Panc1 (cell line): ENCODE data around the gene WWTR1. TPM values are rescaled to one million over a fixed set of nuclear protein-coding genes. Genes with fewer than 3 reads are reported as not detected.

Experiments
- ATAC-seq: fragments of 200-7000 bp; cut with Tn5 transposase; 2 replicates; pipeline ENCODE4 v1.9.1; 2020; ENCODE audit warnings: mild to moderate bottlenecking, moderate library complexity
- BruUV-seq: library from RNA; stranded (reverse); fragments of 400-500 nt; replicated peaks from 2 replicates; lab custom pipeline; 2021; lab: Mats Ljungman, UMichigan
- CTCF ChIA-PET: fragments of 300-600 bp; sonication (Branson Sonifier 250); formaldehyde crosslinking; loops from one replicate; lab custom pipeline; 2022; ENCODE audit warnings: antibody characterized with exemption; lab: Charles Lee
- POLR2A ChIA-PET: fragments of 300-600 bp; sonication (Branson Sonifier 250); formaldehyde crosslinking; loops from one replicate; lab custom pipeline; 2022; ENCODE audit warnings: antibody characterized with exemption; lab: Charles Lee
- DNase-seq: peaks from one replicate; pipeline ENCODE4 v3.0.0-alpha.2; 2010; ENCODE audit warnings: low read depth, low spot score
- H3K27ac ChIP-seq: 2 replicates; pipeline ENCODE4 v1.5.1; 2011; ENCODE audit warnings: mild to moderate bottlenecking, low read length, inconsistent platforms
- H3K27me3 ChIP-seq: fragments of 200-500 bp; sonication (Bioruptor generic); 2 replicates; pipeline ENCODE4 v1.6.0; 2014; ENCODE audit warnings: low read length, inconsistent platforms; ENCODE audit not compliant: control insufficient read depth, insufficient read depth
- H3K36me3 ChIP-seq: fragments of 200-500 bp; sonication (Bioruptor generic); 2 replicates; pipeline ENCODE4 v1.5.1; 2014; ENCODE audit warnings: inconsistent platforms, mild to moderate bottlenecking, low read length, moderate library complexity; ENCODE audit not compliant: control insufficient read depth, insufficient read depth
- H3K4me1 ChIP-seq: 2 replicates; pipeline ENCODE4 v1.5.1; 2011; ENCODE audit warnings: inconsistent platforms, mild to moderate bottlenecking, low read length, moderate library complexity; ENCODE audit not compliant: control insufficient read depth, insufficient read depth
- H3K4me3 ChIP-seq, 2 experiments: 2 replicates each; pipeline ENCODE4 v1.5.1; 2011 to 2012; ENCODE audit warnings: low read depth in 2 of 2, low read length in 2 of 2, mild to moderate bottlenecking in 2 of 2, inconsistent platforms in 1 of 2, moderate library complexity in 1 of 2
- H3K9me3 ChIP-seq: fragments of 200-500 bp; sonication (Bioruptor generic); 2 replicates; pipeline ENCODE4 v1.5.1; 2014; ENCODE audit warnings: low read depth, mild to moderate bottlenecking, inconsistent platforms, low read length, moderate library complexity; ENCODE audit not compliant: control insufficient read depth, insufficient read depth
- POLR2AphosphoS5 ChIP-seq: IDR thresholded peaks from 2 replicates; pipeline ENCODE4 v1.6.1; 2012; ENCODE audit warnings: mild to moderate bottlenecking, low read depth, low read length, moderate library complexity
- SIN3A ChIP-seq: IDR thresholded peaks from 2 replicates; pipeline ENCODE4 v1.6.1; 2012; ENCODE audit warnings: low read depth, mild to moderate bottlenecking, low read length, moderate library complexity, borderline replicate concordance; ENCODE audit not compliant: insufficient read depth
- TCF7L2 ChIP-seq: IDR thresholded peaks from 2 replicates; pipeline ENCODE4 v1.6.1; 2011; ENCODE audit warnings: mild to moderate bottlenecking, low read depth, low read length, inconsistent platforms
- in situ Hi-C: cut with HindIII; loops from 2 replicates; pipeline ENCODE4 v1.10.0; 2016; ENCODE audit warnings: low sequenced_read_pairs, low pct_unique_long_range_greater_than_20kb
- intact Hi-C: fragments of 100-400 bp; cut with micrococcal nuclease; formaldehyde crosslinking; loops from one replicate; pipeline ENCODE4 v1.10.0; 2022; ENCODE audit not compliant: unreplicated experiment
- total RNA-seq: library from RNA; stranded (reverse); gene quantifications from one replicate; pipeline ENCODE4 v1.2.1, GENCODE V29; 2021; ENCODE audit not compliant: unreplicated experiment
- TF ChIP-seq, protein P1 (sequence below), 2 experiments: IDR thresholded peaks; 2 replicates each; pipeline ENCODE4 v1.6.1; 2011 to 2012; ENCODE audit warnings: low read depth in 2 of 2, control low read depth in 1 of 2, low read length in 1 of 2, mild to moderate bottlenecking in 1 of 2, moderate library complexity in 1 of 2; ENCODE audit not compliant: insufficient read depth in 1 of 2
- TF ChIP-seq, protein P2 (sequence below): fragments of 450-650 bp; IDR thresholded peaks from 2 replicates; pipeline ENCODE4 v1.5.1; 2017; ENCODE audit warnings: mild to moderate bottlenecking

WWTR1 gene
- total RNA-seq, 1 experiment from 2014 or later = 298 TPM

DNA sequence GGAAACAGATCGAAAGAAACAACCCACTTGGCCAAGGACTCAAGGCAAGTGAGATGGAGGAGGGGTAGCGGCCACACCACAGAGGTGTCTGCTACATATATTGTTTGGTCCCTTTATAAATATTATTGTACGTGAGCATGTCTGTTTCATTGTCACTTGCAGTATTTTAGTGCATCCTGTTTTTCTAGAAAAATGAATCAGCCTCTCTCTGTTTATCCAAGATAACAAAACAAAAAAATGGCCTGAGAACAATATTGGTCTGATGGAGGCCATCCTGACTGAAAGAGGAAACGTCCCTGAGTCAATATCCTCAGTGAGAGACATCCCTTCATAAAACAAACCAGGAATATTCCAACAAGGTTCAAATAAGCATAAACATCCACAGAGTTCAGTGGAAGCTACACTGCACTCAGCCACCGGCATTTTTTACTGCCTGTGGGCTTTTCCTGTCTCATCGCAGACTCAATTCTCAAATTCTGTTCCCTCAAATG lies 42.0 kb downstream of the WWTR1 start:
- ATAC-seq = peak; percentile 35
- peaks cover 93% of the 10 kb centered on the region for H3K4me1 ChIP-seq

DNA sequence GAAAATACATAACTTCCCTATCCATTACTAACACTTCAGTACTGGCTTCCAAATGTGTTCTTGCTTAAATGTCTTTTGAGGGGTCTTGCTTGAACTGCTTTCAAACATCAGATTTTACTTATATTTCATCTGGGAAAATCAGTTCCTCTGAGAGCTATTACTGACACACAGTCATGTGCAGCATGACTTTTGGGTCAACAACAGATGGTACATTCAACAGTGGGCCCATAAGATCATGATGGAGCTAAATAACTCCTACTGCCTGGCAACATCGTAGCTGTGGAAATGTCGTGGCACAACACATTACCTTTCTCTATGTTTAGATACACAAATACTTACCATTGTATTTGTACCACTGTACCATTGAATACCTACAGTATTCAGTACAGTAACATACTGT lies 43.8 kb downstream of the WWTR1 start:
- no peak for DNase-seq
- POLR2A ChIA-PET = interaction anchor here (0.6 to 0.8 kb wide), 3 partner anchors 22 to 45 kb away, joined by 3 to 9 read pairs (median 3); no protein-coding TSS in a partner anchor
- CTCF ChIA-PET = interaction anchor here (0.5 kb wide), 2 partner anchors 122 to 158 kb away, joined by 4 to 6 read pairs; no protein-coding TSS in a partner anchor

More for the DNA sequence above, 42.0 kb downstream of the WWTR1 start:
- CTCF ChIA-PET = no interaction called here
- intact Hi-C loops = no loop called here
- no peaks in the 10 kb centered on the region for H3K9me3 ChIP-seq
- TF ChIP-seq, protein P1, sequence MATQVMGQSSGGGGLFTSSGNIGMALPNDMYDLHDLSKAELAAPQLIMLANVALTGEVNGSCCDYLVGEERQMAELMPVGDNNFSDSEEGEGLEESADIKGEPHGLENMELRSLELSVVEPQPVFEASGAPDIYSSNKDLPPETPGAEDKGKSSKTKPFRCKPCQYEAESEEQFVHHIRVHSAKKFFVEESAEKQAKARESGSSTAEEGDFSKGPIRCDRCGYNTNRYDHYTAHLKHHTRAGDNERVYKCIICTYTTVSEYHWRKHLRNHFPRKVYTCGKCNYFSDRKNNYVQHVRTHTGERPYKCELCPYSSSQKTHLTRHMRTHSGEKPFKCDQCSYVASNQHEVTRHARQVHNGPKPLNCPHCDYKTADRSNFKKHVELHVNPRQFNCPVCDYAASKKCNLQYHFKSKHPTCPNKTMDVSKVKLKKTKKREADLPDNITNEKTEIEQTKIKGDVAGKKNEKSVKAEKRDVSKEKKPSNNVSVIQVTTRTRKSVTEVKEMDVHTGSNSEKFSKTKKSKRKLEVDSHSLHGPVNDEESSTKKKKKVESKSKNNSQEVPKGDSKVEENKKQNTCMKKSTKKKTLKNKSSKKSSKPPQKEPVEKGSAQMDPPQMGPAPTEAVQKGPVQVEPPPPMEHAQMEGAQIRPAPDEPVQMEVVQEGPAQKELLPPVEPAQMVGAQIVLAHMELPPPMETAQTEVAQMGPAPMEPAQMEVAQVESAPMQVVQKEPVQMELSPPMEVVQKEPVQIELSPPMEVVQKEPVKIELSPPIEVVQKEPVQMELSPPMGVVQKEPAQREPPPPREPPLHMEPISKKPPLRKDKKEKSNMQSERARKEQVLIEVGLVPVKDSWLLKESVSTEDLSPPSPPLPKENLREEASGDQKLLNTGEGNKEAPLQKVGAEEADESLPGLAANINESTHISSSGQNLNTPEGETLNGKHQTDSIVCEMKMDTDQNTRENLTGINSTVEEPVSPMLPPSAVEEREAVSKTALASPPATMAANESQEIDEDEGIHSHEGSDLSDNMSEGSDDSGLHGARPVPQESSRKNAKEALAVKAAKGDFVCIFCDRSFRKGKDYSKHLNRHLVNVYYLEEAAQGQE (IDR thresholded peaks at IDR 0.05; ENCODE audit: insufficient read depth in 1 of 2, low read depth in 2 of 2, low read length in 1 of 2) = no peak
- TF ChIP-seq POLR2AphosphoS5 (peak; percentile 38), SIN3A (no peak), TCF7L2 (no peak)
- TF ChIP-seq, protein P2, sequence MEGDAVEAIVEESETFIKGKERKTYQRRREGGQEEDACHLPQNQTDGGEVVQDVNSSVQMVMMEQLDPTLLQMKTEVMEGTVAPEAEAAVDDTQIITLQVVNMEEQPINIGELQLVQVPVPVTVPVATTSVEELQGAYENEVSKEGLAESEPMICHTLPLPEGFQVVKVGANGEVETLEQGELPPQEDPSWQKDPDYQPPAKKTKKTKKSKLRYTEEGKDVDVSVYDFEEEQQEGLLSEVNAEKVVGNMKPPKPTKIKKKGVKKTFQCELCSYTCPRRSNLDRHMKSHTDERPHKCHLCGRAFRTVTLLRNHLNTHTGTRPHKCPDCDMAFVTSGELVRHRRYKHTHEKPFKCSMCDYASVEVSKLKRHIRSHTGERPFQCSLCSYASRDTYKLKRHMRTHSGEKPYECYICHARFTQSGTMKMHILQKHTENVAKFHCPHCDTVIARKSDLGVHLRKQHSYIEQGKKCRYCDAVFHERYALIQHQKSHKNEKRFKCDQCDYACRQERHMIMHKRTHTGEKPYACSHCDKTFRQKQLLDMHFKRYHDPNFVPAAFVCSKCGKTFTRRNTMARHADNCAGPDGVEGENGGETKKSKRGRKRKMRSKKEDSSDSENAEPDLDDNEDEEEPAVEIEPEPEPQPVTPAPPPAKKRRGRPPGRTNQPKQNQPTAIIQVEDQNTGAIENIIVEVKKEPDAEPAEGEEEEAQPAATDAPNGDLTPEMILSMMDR = no peak
- no peak for DNase-seq
- peak overlapping the region; percentile 100 for H3K27ac ChIP-seq
- peak overlapping the region in 1 of 2 experiments; percentile 38; a peak in 2 of 4 replicates for H3K4me3 ChIP-seq
- H3K27me3 ChIP-seq = no peaks in the 10 kb centered on the region
- peaks cover 2% of the 10 kb centered on the region; the same call in 1 of the 2 replicates for H3K36me3 ChIP-seq
- in situ Hi-C loops = no loop called here
- POLR2A ChIA-PET = interaction anchor here (0.6 kb wide), 1 partner anchor 14 kb away, joined by 3 read pairs; no protein-coding TSS in a partner anchor
- no TSS peak for BruUV-seq

GRCh38 chr3:149612456-149612855 lies 45.4 kb downstream of the WWTR1 start:
- no peak overlapping the region for H3K4me3 ChIP-seq
- no peak for ATAC-seq
- H3K4me1 ChIP-seq = peaks cover 90% of the 10 kb centered on the region
- H3K36me3 ChIP-seq = peaks cover 2% of the 10 kb centered on the region; the same call in 1 of the 2 replicates
- no TSS peak for BruUV-seq
- H3K9me3 ChIP-seq = no peaks in the 10 kb centered on the region
- ChIA-PET POLR2A (no interaction called here), CTCF (no interaction called here)
- intact Hi-C loops (no loop called here), in situ Hi-C loops (no loop called here)
- no peaks in the 10 kb centered on the region for H3K27me3 ChIP-seq
- no peak for DNase-seq
- TF ChIP-seq, protein P2 = no peak
- TF ChIP-seq SIN3A (no peak), TCF7L2 (no peak), POLR2AphosphoS5 (no peak)
- TF ChIP-seq, protein P1 (IDR thresholded peaks at IDR 0.05; ENCODE audit: insufficient read depth in 1 of 2, low read depth in 2 of 2, low read length in 1 of 2) = no peak
- peak overlapping the region; percentile 100 for H3K27ac ChIP-seq

More for the DNA sequence above, 43.8 kb downstream of the WWTR1 start:
- Histone ChIP-seq H3K27ac (peak overlapping the region; percentile 100), H3K36me3 (peaks cover 2% of the 10 kb centered on the region; the same call in 1 of the 2 replicates), H3K4me1 (peaks cover 93% of the 10 kb centered on the region), H3K27me3 (no peaks in the 10 kb centered on the region), H3K9me3 (no peaks in the 10 kb centered on the region), H3K4me3 (no peak overlapping the region)
- intact Hi-C loops = no loop called here
- ATAC-seq = no peak
- in situ Hi-C loops = no loop called here
- TF ChIP-seq POLR2AphosphoS5 = peak; percentile 51
- TF ChIP-seq TCF7L2 = no peak
- BruUV-seq = no TSS peak
